GM12801 (cell line): ENCODE results near the gene CUL9.

Experiments
- CTCF ChIP-seq: IDR thresholded peaks from one replicate; pipeline ENCODE4 v1.5.1; 2011; ENCODE audit warnings: control low read depth; ENCODE audit not compliant: insufficient read length; ENCODE audit errors: extremely low read depth

CUL9 gene

GRCh38 chr6:43268355-43268700 lies 86.3 kb downstream of the CUL9 start:
- TF ChIP-seq CTCF: no peak

- TF ChIP-seq CTCF: no peak
These were observed 86.8 kb downstream of the CUL9 start for GRCh38 chr6:43268782-43269272.

GRCh38 chr6:43269273-43270007 lies 87.4 kb downstream of the CUL9 start:
- no peak for TF ChIP-seq CTCF

- no peak for TF ChIP-seq CTCF
These were observed 89.3 kb downstream of the CUL9 start for GRCh38 chr6:43271103-43271815.

GRCh38 chr6:43271944-43272343 lies 89.9 kb downstream of the CUL9 start:
- no peak for TF ChIP-seq CTCF

- no peak for TF ChIP-seq CTCF
These were observed 91.7 kb downstream of the CUL9 start for GRCh38 chr6:43273707-43274106.
